WTC11 (cell line): Measurements from ENCODE around the gene CYB561D2.

ENCODE experiments used
- NFYB ChIP-seq: sonication (generic); formaldehyde crosslinking; conservative IDR thresholded peaks from 2 replicates; pipeline ENCODE4 v1.8.0; 2022; ENCODE audit warnings: low read depth, missing genetic modification reagents
- USF1 ChIP-seq: sonication (generic); formaldehyde crosslinking; IDR thresholded peaks from 2 replicates; pipeline ENCODE4 v1.8.0; 2022; ENCODE audit warnings: mild to moderate bottlenecking, missing genetic modification reagents
- ZBTB21 ChIP-seq: sonication (generic); formaldehyde crosslinking; IDR thresholded peaks from 2 replicates; pipeline ENCODE4 v1.8.1; 2023; ENCODE audit warnings: mild to moderate bottlenecking, missing genetic modification reagents, borderline replicate concordance
- ZNF138 ChIP-seq: sonication (generic); formaldehyde crosslinking; conservative IDR thresholded peaks from 2 replicates; pipeline ENCODE4 v1.8.1; 2022; ENCODE audit warnings: mild to moderate bottlenecking, moderate library complexity, missing genetic modification reagents
- TF ChIP-seq, protein P1 (sequence below): fragments of 200-600 bp; IDR thresholded peaks from 2 replicates; pipeline ENCODE4 v1.8.0; 2022; ENCODE audit warnings: antibody characterized with exemption

DNA sequence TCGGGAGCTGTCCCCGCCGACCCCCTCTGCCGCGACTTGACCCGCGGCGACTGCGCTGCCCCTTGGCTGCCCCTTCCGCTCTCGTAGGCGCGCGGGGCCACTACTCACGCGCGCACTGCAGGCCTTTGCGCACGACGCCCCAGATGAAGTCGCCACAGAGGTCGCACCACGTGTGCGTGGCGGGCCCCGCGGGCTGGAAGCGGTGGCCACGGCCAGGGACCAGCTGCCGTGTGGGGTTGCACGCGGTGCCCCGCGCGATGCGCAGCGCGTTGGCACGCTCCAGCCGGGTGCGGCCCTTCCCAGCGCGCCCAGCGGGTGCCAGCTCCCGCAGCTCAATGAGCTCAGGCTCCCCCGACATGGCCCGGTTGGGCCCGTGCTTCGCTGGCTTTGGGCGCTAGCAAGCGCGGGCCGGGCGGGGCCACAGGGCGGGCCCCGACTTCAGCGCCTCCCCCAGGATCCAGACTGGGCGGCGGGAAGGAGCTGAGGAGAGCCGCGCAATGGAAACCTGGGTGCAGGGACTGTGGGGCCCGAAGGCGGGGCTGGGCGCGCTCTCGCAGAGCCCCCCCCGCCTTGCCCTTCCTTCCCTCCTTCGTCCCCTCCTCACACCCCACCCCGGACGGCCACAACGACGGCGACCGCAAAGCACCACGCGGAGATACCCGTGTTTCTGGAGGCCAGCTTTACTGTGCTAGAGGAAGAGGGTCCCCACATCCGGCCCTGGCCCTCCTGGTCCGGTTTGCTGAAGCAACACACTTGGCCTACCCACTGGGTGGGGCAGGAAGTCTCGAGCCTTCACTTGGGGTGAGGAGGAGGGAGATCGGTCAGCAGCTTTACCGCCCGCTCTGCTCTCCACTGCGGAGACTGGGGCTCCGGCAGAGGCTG is 10.0 kb upstream of the CYB561D2 start, which contains the start of gene RASSF1:
- TF ChIP-seq ZNF138 (CRISPR knock-in tag), result no peak
- TF ChIP-seq NFYB, result no peak
- TF ChIP-seq, protein P1, sequence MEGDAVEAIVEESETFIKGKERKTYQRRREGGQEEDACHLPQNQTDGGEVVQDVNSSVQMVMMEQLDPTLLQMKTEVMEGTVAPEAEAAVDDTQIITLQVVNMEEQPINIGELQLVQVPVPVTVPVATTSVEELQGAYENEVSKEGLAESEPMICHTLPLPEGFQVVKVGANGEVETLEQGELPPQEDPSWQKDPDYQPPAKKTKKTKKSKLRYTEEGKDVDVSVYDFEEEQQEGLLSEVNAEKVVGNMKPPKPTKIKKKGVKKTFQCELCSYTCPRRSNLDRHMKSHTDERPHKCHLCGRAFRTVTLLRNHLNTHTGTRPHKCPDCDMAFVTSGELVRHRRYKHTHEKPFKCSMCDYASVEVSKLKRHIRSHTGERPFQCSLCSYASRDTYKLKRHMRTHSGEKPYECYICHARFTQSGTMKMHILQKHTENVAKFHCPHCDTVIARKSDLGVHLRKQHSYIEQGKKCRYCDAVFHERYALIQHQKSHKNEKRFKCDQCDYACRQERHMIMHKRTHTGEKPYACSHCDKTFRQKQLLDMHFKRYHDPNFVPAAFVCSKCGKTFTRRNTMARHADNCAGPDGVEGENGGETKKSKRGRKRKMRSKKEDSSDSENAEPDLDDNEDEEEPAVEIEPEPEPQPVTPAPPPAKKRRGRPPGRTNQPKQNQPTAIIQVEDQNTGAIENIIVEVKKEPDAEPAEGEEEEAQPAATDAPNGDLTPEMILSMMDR, result no peak
- TF ChIP-seq ZBTB21 (CRISPR knock-in tag), result no peak
- TF ChIP-seq USF1 (CRISPR knock-in tag), result peak; percentile 53; the same call in 1 of the 2 replicates
